ENCODE measurements around the gene DOLK.

DOLK gene

GRCh38 chr9:128903871-128904620 is 43.4 kb downstream of the DOLK start:
- no peak for DNase-seq

- no peak for DNase-seq
These were observed 44.3 kb downstream of the DOLK start for GRCh38 chr9:128903079-128903461.

DNA sequence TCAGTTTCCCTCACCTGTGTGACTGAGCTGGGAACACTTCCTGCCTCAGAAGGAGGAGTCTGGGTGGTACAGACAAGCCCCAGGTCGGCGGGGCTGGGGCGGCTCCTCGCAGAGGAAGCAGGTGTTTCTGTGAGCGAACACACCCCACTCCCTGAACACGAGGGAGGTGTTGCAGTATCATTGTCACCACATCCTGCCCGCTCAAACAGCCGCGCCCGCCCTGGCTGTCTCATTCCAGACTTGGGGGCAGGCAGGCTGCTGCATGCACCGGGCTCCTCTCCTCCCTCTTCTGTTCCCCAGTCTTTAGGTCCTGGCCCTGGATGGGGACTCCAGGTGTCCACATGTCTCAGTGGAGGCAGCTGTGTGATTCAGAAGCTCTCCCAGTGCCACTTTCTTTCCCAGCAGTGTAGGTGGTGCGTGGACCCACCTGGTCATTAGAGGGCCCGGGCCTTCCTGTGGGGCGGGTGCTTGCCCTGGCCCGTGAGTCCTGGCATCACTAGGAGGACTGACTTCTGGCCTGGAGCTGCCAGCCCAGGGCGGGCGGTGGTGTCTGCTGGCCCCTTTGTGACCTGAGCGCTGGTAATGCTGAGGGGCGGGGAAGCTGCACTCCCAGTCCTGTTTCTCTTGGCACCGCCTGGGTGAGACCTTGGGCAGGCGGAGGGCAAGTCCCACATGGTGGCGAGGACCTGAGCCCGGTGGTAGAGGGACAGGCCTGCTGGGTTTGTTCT is 44.9 kb downstream of the DOLK start:
- peak in 2 of 3 experiments; percentile 21 to 31 for DNase-seq

DNA sequence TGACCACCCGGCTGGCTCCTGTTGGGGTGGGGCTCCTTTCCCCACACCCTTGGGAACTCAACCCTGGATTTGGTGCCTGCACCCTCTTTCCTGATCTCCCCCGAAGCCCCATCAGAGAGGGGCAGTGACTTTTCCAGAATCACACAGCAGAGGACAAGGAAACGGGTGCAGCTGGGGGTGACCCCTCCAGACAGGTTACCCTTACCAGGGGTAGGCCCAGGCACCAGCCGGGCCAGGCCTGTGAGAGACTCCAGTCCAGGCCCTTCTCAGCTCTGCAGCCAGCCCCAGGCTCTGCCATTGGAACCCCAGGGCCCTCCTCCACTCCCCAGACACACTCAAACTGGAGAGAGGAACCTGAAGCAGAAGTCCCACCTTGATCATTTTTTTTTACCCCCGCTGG is 45.6 kb downstream of the DOLK start:
- no peak for DNase-seq

GRCh38 chr9:128901379-128901778 is 46.0 kb downstream of the DOLK start:
- DNase-seq, result no peak

GRCh38 chr9:128899566-128900322 is 47.7 kb downstream of the DOLK start:
- DNase-seq, result no peak

DNA sequence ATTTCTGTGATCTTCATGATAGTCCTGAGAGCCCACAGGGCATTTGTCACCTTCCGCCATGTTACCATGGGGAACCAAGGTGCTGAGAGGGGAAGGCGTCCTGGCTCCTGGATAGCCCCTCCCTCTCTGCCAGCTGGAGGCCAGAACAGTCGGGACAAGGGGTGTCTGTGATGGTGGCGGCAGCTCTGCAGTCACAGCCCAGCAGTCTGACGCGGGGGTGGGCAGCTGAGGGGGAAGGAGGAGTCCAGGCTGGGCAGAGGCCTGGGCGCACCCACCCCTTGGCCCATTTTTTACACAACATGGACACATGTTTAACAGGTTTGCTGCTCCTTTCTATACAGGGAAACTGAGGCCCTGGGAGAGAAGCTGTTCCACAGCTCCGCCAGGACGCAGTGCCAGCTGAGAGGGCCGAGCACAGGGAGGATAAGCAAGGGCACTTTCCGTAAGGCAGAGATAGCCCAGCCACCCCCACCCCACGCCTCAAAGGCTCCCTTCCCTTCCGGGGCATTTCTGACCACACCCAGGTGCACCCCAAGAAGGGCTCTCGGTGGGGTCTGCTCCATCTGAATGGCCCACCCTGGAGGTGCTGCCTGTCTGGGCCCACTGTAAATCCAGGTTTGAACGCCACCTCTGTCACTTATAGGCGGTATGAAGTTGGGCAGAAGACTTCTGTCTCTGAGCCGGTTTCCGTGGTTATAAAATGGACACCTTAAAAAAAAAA is 48.4 kb downstream of the DOLK start:
- no peak for DNase-seq

- DNase-seq, result no peak
These were observed 49.0 kb downstream of the DOLK start for GRCh38 chr9:128898382-128898781.

DNA sequence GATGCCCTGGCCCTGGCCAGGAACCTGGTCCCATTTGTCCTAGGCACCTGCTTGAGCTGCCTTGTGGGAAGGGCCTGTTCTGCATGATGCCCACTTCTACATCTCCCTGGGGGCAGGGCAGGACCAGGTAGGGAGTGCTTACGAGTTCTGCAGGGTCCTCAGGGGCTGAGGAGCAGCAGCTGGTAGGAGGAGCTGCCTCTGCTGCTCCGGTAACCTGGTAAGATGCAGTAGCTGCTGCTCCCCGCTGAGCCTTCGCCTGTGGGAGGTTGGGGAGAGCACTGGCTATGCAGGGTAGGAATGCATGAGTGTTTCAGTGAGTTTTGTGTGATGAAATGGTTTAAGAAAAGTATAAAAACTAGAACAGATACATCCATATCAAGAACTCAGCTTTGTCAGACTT is 51.8 kb downstream of the DOLK start:
- DNase-seq, result peak in 2 of 3 experiments; percentile 22 to 29
